ENCODE data around the gene SBDS. TPM values are rescaled to one million over a fixed set of nuclear protein-coding genes. Genes with fewer than 3 reads are reported as not detected.
"Not testable (repeated sequence)": the region's sequence is repeated elsewhere in the genome, so short reads cannot be mapped to it uniquely, and the experiment has no call there.

Gene SBDS
- total RNA-seq, 2 donors from 2014 or later, result 56.7 to 66.1 TPM

GRCh38 chr7:67014076-67014622, 18.8 kb upstream of the SBDS start:
- H3K9me3 Mint-ChIP-seq; DNase-seq (ENCODE audit: low spot score); ATAC-seq; H3K27me3 Mint-ChIP-seq; H3K27ac Mint-ChIP-seq; H3K4me3 Mint-ChIP-seq; H3K4me1 Mint-ChIP-seq (ENCODE audit: low read depth in 2 of 2): not testable (repeated sequence)
- H3K36me3 Mint-ChIP-seq, result peaks cover 14% of the 10 kb centered on the region

DNA sequence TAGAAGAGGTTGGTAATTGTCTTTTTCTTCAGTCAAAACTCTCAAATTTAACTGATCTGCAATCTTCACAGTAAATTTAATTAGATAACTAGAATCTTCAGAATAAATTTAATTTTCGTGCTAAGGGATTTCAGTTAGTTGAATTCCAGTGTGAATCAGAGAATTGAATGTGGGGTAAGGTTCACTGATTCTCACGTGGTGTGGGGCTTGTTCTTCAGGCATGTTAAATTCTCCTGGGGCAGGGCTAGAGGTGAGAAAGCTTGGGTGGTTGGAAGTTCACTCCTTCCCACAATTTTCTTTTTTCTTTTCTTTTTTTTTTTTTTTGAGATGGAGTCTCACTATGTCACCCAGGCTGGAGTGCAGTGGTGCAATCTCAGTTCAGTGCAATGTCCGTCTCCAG, 14.3 kb upstream of the SBDS start:
- H3K4me3 Mint-ChIP-seq; DNase-seq (ENCODE audit: low spot score); H3K36me3 Mint-ChIP-seq; H3K4me1 Mint-ChIP-seq (ENCODE audit: low read depth in 2 of 2); H3K9me3 Mint-ChIP-seq; ATAC-seq; H3K27me3 Mint-ChIP-seq; H3K27ac Mint-ChIP-seq: not testable (repeated sequence)

DNA sequence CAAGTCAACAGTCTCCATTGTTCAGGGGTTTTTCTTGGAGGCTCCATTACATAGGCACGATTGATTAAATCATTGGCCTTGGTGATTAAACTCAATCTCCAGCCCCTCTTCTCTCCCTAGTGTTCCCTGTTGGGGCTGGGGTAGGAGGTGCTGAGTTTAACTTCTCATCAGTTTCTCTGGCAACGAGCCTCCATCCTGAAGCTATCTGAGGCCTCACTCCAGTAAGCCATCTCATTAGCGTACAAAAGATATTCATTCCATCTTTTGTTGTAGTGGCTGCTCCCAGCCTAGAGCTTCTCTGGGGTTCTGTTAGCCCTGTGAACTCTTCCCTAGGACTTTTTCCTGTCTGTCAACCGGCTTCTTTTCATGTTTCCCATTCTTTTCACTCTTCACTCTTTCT, 12.9 kb upstream of the SBDS start:
- Mint-ChIP-seq H3K4me3 (no peak overlapping the region), H3K4me1 (ENCODE audit: low read depth in 2 of 2) (peaks cover 0 to 7% of the 10 kb centered on the region in 2 donors), H3K27ac (no peak overlapping the region), H3K9me3 (no peaks in the 10 kb centered on the region), H3K36me3 (no peaks in the 10 kb centered on the region), H3K27me3 (no peaks in the 10 kb centered on the region)
- DNase-seq (ENCODE audit: low spot score) (no peak), ATAC-seq (no peak)

DNA sequence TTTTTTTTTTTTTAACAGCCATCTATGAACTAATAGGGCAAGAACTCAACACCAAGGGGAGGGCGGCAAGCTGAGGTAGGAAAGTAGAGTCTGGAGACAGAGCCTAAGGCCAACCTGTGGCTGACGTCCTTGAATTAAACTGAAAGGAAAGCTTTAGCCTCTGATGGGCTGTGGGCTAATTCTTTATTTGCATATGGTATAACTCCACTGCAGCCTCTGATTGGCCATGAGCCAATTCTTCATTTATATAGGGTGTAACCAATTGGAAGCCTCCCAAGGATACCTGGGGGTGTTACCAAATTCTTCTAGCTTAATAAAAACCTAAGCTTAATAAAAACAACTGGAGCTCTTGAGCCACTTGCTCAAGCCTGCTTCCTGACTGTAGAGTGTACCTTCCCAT, 11.6 kb upstream of the SBDS start:
- H3K9me3 Mint-ChIP-seq, result no peaks in the 10 kb centered on the region
- H3K4me3 Mint-ChIP-seq, result no peak overlapping the region
- peaks cover 4 to 7% of the 10 kb centered on the region in 2 donors for H3K4me1 Mint-ChIP-seq (ENCODE audit: low read depth in 2 of 2)
- H3K27me3 Mint-ChIP-seq, result no peaks in the 10 kb centered on the region
- DNase-seq (ENCODE audit: low spot score) (no peak), ATAC-seq (no peak)
- H3K27ac Mint-ChIP-seq, result no peak overlapping the region
- H3K36me3 Mint-ChIP-seq, result peaks cover 4% of the 10 kb centered on the region

DNA sequence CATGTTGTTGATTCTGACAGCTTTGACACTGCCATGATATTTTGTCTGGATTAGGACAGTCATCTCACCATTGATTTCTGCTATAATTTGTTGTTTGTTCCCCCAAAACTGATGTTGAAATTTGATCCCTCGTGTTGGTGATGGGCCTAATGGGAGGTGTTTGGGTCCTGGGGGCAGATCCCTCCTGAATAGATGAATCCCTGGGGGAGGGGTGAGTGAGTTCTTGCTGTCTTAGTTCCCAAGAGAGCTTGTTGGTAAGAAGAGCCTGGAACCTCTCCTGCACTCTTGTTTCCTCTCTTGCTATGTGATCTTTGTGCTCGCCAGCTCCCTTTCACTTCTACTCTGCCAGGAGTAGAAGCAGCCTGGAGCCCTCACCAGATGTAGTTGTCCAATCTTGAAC, 8.8 kb upstream of the SBDS start:
- H3K9me3 Mint-ChIP-seq; H3K27ac Mint-ChIP-seq; H3K36me3 Mint-ChIP-seq; H3K27me3 Mint-ChIP-seq; H3K4me3 Mint-ChIP-seq; DNase-seq (ENCODE audit: low spot score); ATAC-seq; H3K4me1 Mint-ChIP-seq (ENCODE audit: low read depth in 2 of 2): not testable (repeated sequence)

DNA sequence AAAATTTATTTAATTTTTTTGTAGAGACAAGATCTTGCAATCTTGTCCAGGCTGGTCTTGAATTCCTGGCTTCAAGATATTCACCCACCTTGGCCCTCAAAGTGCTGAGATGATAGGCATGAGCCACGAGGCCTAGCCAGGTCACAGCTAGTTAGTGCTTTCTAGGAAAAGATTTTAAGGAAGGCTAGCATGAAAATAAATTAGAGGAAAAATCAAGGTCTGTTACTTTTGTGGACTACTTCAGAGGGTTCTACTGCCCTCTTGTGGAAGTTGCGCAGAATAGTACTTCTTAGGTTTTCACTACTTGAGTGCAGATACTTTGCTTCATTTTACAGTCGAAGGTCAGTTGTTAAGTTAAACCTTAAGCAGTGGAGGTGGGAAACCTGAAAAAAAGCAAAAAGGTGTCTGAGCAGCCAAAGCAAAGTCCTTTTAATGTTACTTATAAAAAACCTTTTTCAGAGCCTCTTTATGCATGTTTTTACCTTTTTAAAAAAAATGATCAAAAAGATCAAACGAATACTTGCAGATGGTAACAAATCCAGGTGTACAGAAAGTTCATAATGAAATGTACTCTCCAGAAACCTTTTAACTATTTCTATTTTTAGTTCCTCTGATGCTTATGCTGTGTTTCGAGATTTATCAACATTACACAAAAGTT, 5.3 kb upstream of the SBDS start:
- not testable (repeated sequence) for H3K27ac Mint-ChIP-seq; H3K27me3 Mint-ChIP-seq; DNase-seq (ENCODE audit: low spot score); ATAC-seq; H3K36me3 Mint-ChIP-seq; H3K4me3 Mint-ChIP-seq; H3K9me3 Mint-ChIP-seq
- peaks cover 14 to 16% of the 10 kb centered on the region in 2 donors for H3K4me1 Mint-ChIP-seq (ENCODE audit: low read depth in 2 of 2)

DNA sequence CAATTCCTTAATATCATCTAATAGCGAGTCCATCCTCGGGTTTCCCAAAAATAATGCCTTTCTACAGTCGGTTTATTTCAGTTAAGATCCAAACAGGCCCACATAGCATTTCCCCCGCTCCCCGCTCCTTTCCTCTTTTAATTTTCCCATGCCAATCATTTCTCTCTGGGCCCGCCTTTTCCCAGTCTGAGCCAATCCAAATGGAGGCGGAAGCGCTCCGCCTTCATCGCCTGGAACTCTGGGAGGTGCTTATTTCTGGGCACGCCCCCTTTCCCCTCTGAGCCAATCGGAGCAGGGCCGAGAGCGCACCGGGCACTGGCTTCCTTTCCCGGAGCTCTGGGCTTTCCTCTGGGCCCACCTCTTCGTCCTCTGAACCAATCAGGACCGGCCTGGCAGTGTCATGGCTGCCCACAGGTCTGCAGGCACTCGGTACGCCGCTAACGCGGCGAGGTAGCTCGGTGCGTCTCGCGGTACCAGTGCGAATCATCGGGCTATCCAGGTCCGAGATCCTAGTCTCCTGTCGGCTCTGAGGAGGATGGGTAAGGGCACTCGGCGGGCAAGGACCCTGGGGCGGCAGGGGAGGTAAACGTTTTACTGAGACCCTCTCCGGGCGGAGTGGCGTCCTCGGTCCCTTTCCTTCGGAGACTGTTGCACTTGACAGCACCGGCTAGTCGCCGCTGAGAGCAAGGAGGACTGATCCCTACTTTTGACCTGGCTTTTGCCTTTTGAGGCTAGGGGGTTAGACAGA, 1.2 kb upstream of the SBDS start, which contains the start of gene TYW1:
TYW1 (plus strand) TSS at position 390 of the 748 bp plus-strand sequence; CDS start at position 536, 146 bp downstream.
- H3K4me3 Mint-ChIP-seq, result peak within 1 kb of the TSS; percentile 96
- H3K4me1 Mint-ChIP-seq (ENCODE audit: low read depth in 2 of 2), result peaks cover 21 to 25% of the 10 kb centered on the region in 2 donors
- ATAC-seq (peak; percentile 95), DNase-seq (ENCODE audit: low spot score) (peak; percentile 98)
- peak within 1 kb of the TSS; percentile 88 to 91 for H3K27ac Mint-ChIP-seq
- H3K9me3 Mint-ChIP-seq, H3K27me3 Mint-ChIP-seq: not testable (repeated sequence)
- peaks cover 16% of the 10 kb centered on the region for H3K36me3 Mint-ChIP-seq

- Mint-ChIP-seq H3K36me3 (peaks cover 16% of the 10 kb centered on the region), H3K4me3 (peak overlapping the region; percentile 96), H3K4me1 (ENCODE audit: low read depth in 2 of 2) (peaks cover 21 to 25% of the 10 kb centered on the region in 2 donors), H3K27ac (peak overlapping the region; percentile 88 to 91)
- not testable (repeated sequence) for H3K27me3 Mint-ChIP-seq; H3K9me3 Mint-ChIP-seq; DNase-seq (ENCODE audit: low spot score)
- peak; percentile 34 to 58 for ATAC-seq
These were observed 716 bp downstream of the SBDS start for GRCh38 chr7:66994691-66995049.

DNA sequence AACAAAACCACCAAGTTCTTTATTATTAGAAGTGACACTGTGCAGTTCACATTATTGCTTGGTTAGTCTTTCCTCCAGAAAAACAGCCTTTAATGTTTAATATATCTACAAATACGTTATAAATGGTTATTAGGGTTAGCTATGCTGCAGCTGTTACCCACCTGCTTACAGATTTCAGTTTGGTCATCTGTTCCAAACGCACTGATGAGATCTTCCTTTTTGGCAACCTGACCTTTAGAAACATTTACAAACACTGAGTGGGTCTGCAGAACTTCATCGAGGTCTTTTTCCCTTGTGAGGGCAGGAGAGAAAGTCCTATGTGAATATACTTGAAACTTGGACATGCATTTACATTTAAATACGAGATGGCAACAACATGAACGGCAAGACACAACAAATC, 1.3 kb downstream of the SBDS start:
- H3K36me3 Mint-ChIP-seq, result peaks cover 16% of the 10 kb centered on the region
- H3K4me3 Mint-ChIP-seq, result peak overlapping the region; percentile 96
- H3K9me3 Mint-ChIP-seq; H3K27me3 Mint-ChIP-seq; ATAC-seq; DNase-seq (ENCODE audit: low spot score): not testable (repeated sequence)
- peak overlapping the region; percentile 88 to 91 for H3K27ac Mint-ChIP-seq
- H3K4me1 Mint-ChIP-seq (ENCODE audit: low read depth in 2 of 2), result peaks cover 21 to 25% of the 10 kb centered on the region in 2 donors

DNA sequence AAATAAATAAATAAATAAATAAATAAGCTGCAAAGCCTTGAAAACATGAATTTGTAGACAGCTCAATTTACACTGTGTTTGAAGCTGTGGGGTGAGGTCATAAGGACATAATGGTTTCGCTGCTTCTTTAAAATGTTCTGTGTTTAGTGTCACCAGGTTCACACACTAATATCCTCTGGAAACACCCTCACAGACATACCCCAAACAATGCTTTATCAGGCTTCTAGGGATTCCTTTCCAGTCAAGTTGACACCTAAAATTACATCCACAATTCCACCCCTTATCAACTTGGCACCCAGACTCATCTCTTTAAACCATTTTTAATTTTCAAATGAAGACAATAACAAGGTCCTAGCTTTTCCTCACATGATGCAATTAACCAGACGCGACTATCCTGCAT, 5.8 kb downstream of the SBDS start:
- DNase-seq (ENCODE audit: low spot score); H3K4me3 Mint-ChIP-seq; H3K27ac Mint-ChIP-seq; H3K9me3 Mint-ChIP-seq; ATAC-seq; H3K27me3 Mint-ChIP-seq: not testable (repeated sequence)
- peaks cover 6 to 12% of the 10 kb centered on the region in 2 donors for H3K4me1 Mint-ChIP-seq (ENCODE audit: low read depth in 2 of 2)
- H3K36me3 Mint-ChIP-seq, result peaks cover 24% of the 10 kb centered on the region

- H3K27ac Mint-ChIP-seq; H3K4me3 Mint-ChIP-seq; DNase-seq (ENCODE audit: low spot score); H3K27me3 Mint-ChIP-seq; H3K9me3 Mint-ChIP-seq; ATAC-seq; H3K4me1 Mint-ChIP-seq (ENCODE audit: low read depth in 2 of 2): not testable (repeated sequence)
- H3K36me3 Mint-ChIP-seq, result peaks cover 13% of the 10 kb centered on the region
These were observed 15.1 kb downstream of the SBDS start for GRCh38 chr7:66980336-66980735.

GRCh38 chr7:66979013-66979412, 16.4 kb downstream of the SBDS start:
- not testable (repeated sequence) for H3K4me3 Mint-ChIP-seq; DNase-seq (ENCODE audit: low spot score); H3K27me3 Mint-ChIP-seq; H3K27ac Mint-ChIP-seq; ATAC-seq; H3K9me3 Mint-ChIP-seq; H3K4me1 Mint-ChIP-seq (ENCODE audit: low read depth in 2 of 2)
- H3K36me3 Mint-ChIP-seq, result peaks cover 13% of the 10 kb centered on the region

GRCh38 chr7:66978312-66978711, 17.1 kb downstream of the SBDS start:
- not testable (repeated sequence) for ATAC-seq; H3K4me3 Mint-ChIP-seq; DNase-seq (ENCODE audit: low spot score); H3K27me3 Mint-ChIP-seq; H3K27ac Mint-ChIP-seq; H3K4me1 Mint-ChIP-seq (ENCODE audit: low read depth in 2 of 2); H3K9me3 Mint-ChIP-seq
- H3K36me3 Mint-ChIP-seq, result peaks cover 13% of the 10 kb centered on the region

DNA sequence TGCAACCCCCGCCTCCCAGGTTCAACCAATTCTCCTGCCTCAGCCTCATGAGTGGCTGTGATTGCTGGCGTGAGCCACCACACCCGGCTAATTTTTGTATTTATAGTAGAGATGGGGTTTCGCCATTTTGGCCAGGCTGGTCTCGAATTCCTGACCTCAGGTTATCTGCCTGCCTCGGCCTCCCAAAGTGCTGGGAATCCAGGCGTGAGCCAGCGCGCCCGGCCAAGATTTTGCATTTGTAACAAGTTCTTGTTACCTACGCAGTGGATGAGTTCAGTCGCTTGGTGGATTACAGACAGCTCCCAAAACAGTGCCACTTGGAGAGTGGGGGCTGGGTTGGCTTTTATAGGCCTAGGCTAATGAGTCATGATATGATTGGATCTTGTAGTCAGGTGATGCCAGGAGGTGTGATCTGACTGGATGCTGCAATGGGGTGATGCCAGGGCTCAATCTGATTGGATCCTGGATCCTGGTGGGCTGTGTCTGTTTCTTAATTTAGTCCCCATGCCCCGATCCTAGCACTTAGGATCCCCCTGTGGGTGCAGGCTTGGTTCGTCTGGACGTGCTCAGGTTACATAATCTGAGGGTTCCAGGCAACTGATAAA, 20.3 kb downstream of the SBDS start:
- H3K4me3 Mint-ChIP-seq, result no peak overlapping the region
- DNase-seq (ENCODE audit: low spot score) (no peak), ATAC-seq (peak in 1 of 2 donors; percentile 58)
- peaks cover 5% of the 10 kb centered on the region for H3K36me3 Mint-ChIP-seq
- H3K9me3 Mint-ChIP-seq, result no peaks in the 10 kb centered on the region
- no peak overlapping the region for H3K27ac Mint-ChIP-seq
- H3K27me3 Mint-ChIP-seq, result peaks cover 0 to 4% of the 10 kb centered on the region in 2 donors
- no peaks in the 10 kb centered on the region for H3K4me1 Mint-ChIP-seq (ENCODE audit: low read depth in 2 of 2)

All from natural killer cell treated with Interleukin-12 subunit alpha and Interleukin-12 subunit beta and Interleukin-15 and Interleukin-18, amount 100 ng/mL, for 72 hours (primary cell).